K562 (cell line): Measurements from ENCODE around the gene MYCBP. TPM values are rescaled to one million over a fixed set of nuclear protein-coding genes. Genes with fewer than 3 reads are reported as not detected.

Source experiments
- CHD7 ChIP-seq: fragments of 200-600 bp; sonication (generic); IDR thresholded peaks from one replicate; pipeline ENCODE4 v1.6.1; 2012; ENCODE audit warnings: mild to moderate bottlenecking, low read depth, low read length, inconsistent platforms
- RREB1 ChIP-seq: fragments of 250-450 bp; sonication (Bioruptor Pico); IDR thresholded peaks from 2 replicates; pipeline ENCODE4 v1.4.0; 2020
- XRCC5 ChIP-seq: fragments of 200-400 bp; formaldehyde crosslinking; IDR thresholded peaks from 2 replicates; pipeline ENCODE4 v1.6.1; 2017; ENCODE audit warnings: low read depth, mild to moderate bottlenecking, low read length
- ZBTB33 ChIP-seq: sonication (generic); formaldehyde crosslinking; IDR thresholded peaks from 2 replicates; pipeline ENCODE4 v1.8.1; 2023; ENCODE audit warnings: mild to moderate bottlenecking, missing genetic modification reagents
- ZNF316 ChIP-seq: fragments of 450-650 bp; IDR thresholded peaks from 2 replicates; pipeline ENCODE4 v1.6.1; 2016
- polyA plus RNA-seq, 8 experiments: library from polyadenylated mRNA; depleted of rRNA in 4 of 8; stranded (reverse) in 5 of 8; unstranded in 3 of 8; fragments of >200 nt; fragmentation: Nextera tagmentation in 2 of 8; fragmentation: Illumina TruSeq in 1 of 8; extraction: Ambion mirVana in 2 of 8; extraction: Trizol in 1 of 8; gene quantifications; 2 replicates each; pipeline versions ENCODE4 v1.2.1 to v1.2.3, GENCODE V29; 2011 to 2014; ENCODE audit warnings: inconsistent platforms in 1 of 8, missing spikeins in 1 of 8
- total RNA-seq, 7 experiments: library from RNA; depleted of rRNA in 6 of 7; stranded (reverse); fragments of >200 nt in 6 of 7; fragmentation: Illumina TruSeq in 2 of 7; extraction: Trizol in 2 of 7; gene quantifications; 2 replicates each; pipeline versions ENCODE4 v1.2.1 to v1.2.3, GENCODE V29; 2011 to 2021; ENCODE audit warnings: low replicate concordance in 1 of 7

The MYCBP gene
- total and polyA plus RNA-seq, 9 of the 15 experiments (the other 6 are each of a cell fraction or from before 2014, with no cell fraction given) = 32.3 to 253 (median 72.9) TPM

GRCh38 chr1:38865112-38865715, 7.9 kb downstream of the MYCBP start (continued):
- no peak for TF ChIP-seq RREB1
- no peak for TF ChIP-seq ZNF316
- no peak for TF ChIP-seq XRCC5
- no peak for TF ChIP-seq ZBTB33 (CRISPR knock-in tag)
- TF ChIP-seq CHD7 = no peak
